Tibial nerve (tissue), 4 donors: ENCODE measurements around the gene FOXK2.

Experiments used
- EP300 ChIP-seq, 2 donors: sonication (generic); formaldehyde crosslinking; IDR thresholded peaks; one replicate each; pipeline ENCODE4 v1.6.1; 2017; ENCODE audit warnings: antibody characterized with exemption in 2 of 2, mild to moderate bottlenecking in 1 of 2
- POLR2A ChIP-seq, 2 donors: fragments of 450-650 bp; IDR thresholded peaks; one replicate each; pipeline ENCODE4 v1.6.1; 2017; ENCODE audit warnings: antibody characterized with exemption in 2 of 2, mild to moderate bottlenecking in 2 of 2, moderate library complexity in 2 of 2
- TF ChIP-seq, protein P1 (sequence below), 5 experiments: fragments of 200-600 bp in 3 of 5; fragments of 450-650 bp in 2 of 5; sonication (generic) in 3 of 5; IDR thresholded peaks; one replicate each; pipeline ENCODE4 v1.5.1; 2016 to 2019; ENCODE audit warnings: antibody characterized with exemption in 5 of 5, mild to moderate bottlenecking in 3 of 5, moderate library complexity in 2 of 5

DNA sequence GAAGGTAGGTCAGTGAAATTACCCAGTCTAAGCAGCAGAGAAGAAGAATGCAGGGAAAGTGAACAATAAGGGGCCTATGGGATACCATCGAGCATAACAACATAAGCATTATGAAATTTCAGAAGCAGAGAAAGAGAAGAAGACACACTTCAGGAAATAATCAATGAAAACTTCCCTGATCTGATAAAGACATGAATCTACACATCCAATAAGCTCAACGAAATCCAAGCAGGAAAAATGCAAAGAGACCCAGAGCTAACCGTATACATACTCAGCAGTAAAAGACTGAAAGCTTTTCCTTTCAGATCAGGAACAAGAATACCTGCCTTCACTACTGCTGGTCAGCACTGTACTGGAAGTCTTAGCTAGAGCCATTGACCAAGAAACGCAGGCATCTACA is 90.1 kb downstream of the FOXK2 start:
- TF ChIP-seq, protein P1, sequence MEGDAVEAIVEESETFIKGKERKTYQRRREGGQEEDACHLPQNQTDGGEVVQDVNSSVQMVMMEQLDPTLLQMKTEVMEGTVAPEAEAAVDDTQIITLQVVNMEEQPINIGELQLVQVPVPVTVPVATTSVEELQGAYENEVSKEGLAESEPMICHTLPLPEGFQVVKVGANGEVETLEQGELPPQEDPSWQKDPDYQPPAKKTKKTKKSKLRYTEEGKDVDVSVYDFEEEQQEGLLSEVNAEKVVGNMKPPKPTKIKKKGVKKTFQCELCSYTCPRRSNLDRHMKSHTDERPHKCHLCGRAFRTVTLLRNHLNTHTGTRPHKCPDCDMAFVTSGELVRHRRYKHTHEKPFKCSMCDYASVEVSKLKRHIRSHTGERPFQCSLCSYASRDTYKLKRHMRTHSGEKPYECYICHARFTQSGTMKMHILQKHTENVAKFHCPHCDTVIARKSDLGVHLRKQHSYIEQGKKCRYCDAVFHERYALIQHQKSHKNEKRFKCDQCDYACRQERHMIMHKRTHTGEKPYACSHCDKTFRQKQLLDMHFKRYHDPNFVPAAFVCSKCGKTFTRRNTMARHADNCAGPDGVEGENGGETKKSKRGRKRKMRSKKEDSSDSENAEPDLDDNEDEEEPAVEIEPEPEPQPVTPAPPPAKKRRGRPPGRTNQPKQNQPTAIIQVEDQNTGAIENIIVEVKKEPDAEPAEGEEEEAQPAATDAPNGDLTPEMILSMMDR (IDR thresholded peaks at IDR 0.05), result no peak
- TF ChIP-seq POLR2A (IDR thresholded peaks at IDR 0.05) (no peak), EP300 (IDR thresholded peaks at IDR 0.05) (no peak)
